Prostate gland (tissue), 2 donors: ENCODE measurements around the gene FSD2. TPM values are rescaled to one million over a fixed set of nuclear protein-coding genes. Genes with fewer than 3 reads are reported as not detected.
"Not testable (repeated sequence)": the region's sequence is repeated elsewhere in the genome, so short reads cannot be mapped to it uniquely, and the experiment has no call there.

ENCODE experiments used
- DNase-seq: peaks from one replicate; pipeline ENCODE4 v3.0.0-alpha.2; 2019; ENCODE audit warnings: low spot score
- H3K27ac ChIP-seq, 2 donors: fragments of 200-600 bp; sonication (generic); 2 replicates each; pipeline ENCODE4 v1.5.1; 2017 to 2019
- H3K27me3 ChIP-seq: fragments of 200-600 bp; sonication (generic); replicated peaks from 2 replicates; pipeline ENCODE4 v1.5.1; 2019; ENCODE audit not compliant: insufficient read depth
- H3K36me3 ChIP-seq, 2 donors: fragments of 200-600 bp; sonication (generic); 1 replicate in 1 of 2; 2 replicates in 1 of 2; pipeline versions ENCODE4 v1.5.1 to v1.8.1; 2017 to 2019
- H3K4me1 ChIP-seq: fragments of 200-600 bp; sonication (generic); replicated peaks from 2 replicates; pipeline ENCODE4 v1.5.1; 2019
- H3K4me3 ChIP-seq, 2 donors: fragments of 200-600 bp; sonication (generic); 2 replicates each; pipeline ENCODE4 v1.5.1; 2017 to 2019
- H3K9me3 ChIP-seq: fragments of 200-600 bp; sonication (generic); 2 replicates; pipeline ENCODE4 v1.5.1; 2017
- CTCF ChIP-seq, 4 experiments: fragments of 200-600 bp in 2 of 4; fragments of 450-650 bp in 2 of 4; sonication (generic) in 2 of 4; IDR thresholded peaks; 1 replicate in 3 of 4; 2 replicates in 1 of 4; pipeline ENCODE4 v1.5.1; 2016 to 2019; ENCODE audit warnings: antibody characterized with exemption in 4 of 4, mild to moderate bottlenecking in 2 of 4, moderate library complexity in 2 of 4
- POLR2A ChIP-seq: fragments of 450-650 bp; IDR thresholded peaks from one replicate; pipeline ENCODE4 v1.6.1; 2016; ENCODE audit warnings: antibody characterized with exemption, mild to moderate bottlenecking
- POLR2AphosphoS5 ChIP-seq: sonication (generic); formaldehyde crosslinking; IDR thresholded peaks from one replicate; pipeline ENCODE4 v1.6.1; 2017; ENCODE audit warnings: antibody characterized with exemption
- WGBS: methylation state at CpG from one replicate; pipeline ENCODE4 v1.1.5; 2018; 5-methylcytosine and 5-hydroxymethylcytosine counted together
- intact Hi-C: fragments of 100-400 bp; cut with DNase I; formaldehyde crosslinking; loops from one replicate; pipeline ENCODE4 v1.14.2; 2022
- total RNA-seq, 2 donors: library from RNA; depleted of rRNA; stranded (reverse); fragments of >200 nt; gene quantifications; one replicate each; pipeline ENCODE4 v1.1.0, GENCODE V29; 2016

FSD2 gene
- total RNA-seq, 2 donors from 2014 or later, result 0.05 TPM; not detected in 1

GRCh38 chr15:82768414-82769054 is 37.3 kb downstream of the FSD2 start:
- no peak for TF ChIP-seq POLR2AphosphoS5
- TF ChIP-seq CTCF (IDR thresholded peaks at IDR 0.05), result no peak
- no peak for TF ChIP-seq POLR2A
- intact Hi-C loops, result no loop called here
- Histone ChIP-seq H3K36me3 (no peaks in the 10 kb centered on the region), H3K9me3 (no peaks in the 10 kb centered on the region), H3K27ac (no peak overlapping the region), H3K4me3 (no peak overlapping the region), H3K27me3 (no peaks in the 10 kb centered on the region), H3K4me1 (no peaks in the 10 kb centered on the region)
- no peak for DNase-seq
- WGBS, result 67% methylated on average over 4 of the region's 4 CpGs

- Histone ChIP-seq H3K9me3 (no peaks in the 10 kb centered on the region), H3K4me3 (no peak overlapping the region), H3K4me1 (no peaks in the 10 kb centered on the region), H3K27ac (no peak overlapping the region), H3K36me3 (no peaks in the 10 kb centered on the region), H3K27me3 (no peaks in the 10 kb centered on the region)
- intact Hi-C loops, result no loop called here
- TF ChIP-seq POLR2AphosphoS5 (no peak), POLR2A (no peak), CTCF (IDR thresholded peaks at IDR 0.05) (no peak)
- 82% methylated on average over 2 of the region's 2 CpGs for WGBS
- no peak for DNase-seq
These were observed 38.6 kb downstream of the FSD2 start for GRCh38 chr15:82767163-82767829.

- DNase-seq, H3K36me3 ChIP-seq, H3K4me1 ChIP-seq, H3K27me3 ChIP-seq, H3K9me3 ChIP-seq, H3K27ac ChIP-seq, intact Hi-C loops, H3K4me3 ChIP-seq: not testable (repeated sequence)
- WGBS, result 91% methylated on average over 7 of the region's 7 CpGs
These were observed 39.7 kb downstream of the FSD2 start for GRCh38 chr15:82766201-82766600.

GRCh38 chr15:82764740-82765139 is 41.1 kb downstream of the FSD2 start:
- no peak for DNase-seq
- Histone ChIP-seq H3K4me1 (no peaks in the 10 kb centered on the region), H3K36me3 (no peaks in the 10 kb centered on the region), H3K4me3 (no peak overlapping the region), H3K27me3 (no peaks in the 10 kb centered on the region), H3K27ac (no peak overlapping the region), H3K9me3 (no peaks in the 10 kb centered on the region)
- 77% methylated on average over 9 of the region's 9 CpGs for WGBS
- TF ChIP-seq POLR2A (no peak), POLR2AphosphoS5 (no peak), CTCF (IDR thresholded peaks at IDR 0.05) (no peak)
- intact Hi-C loops, result no loop called here

GRCh38 chr15:82764117-82764490 is 41.8 kb downstream of the FSD2 start:
- Histone ChIP-seq H3K27me3 (no peaks in the 10 kb centered on the region), H3K9me3 (no peaks in the 10 kb centered on the region), H3K27ac (no peak overlapping the region), H3K4me3 (no peak overlapping the region), H3K36me3 (no peaks in the 10 kb centered on the region), H3K4me1 (no peaks in the 10 kb centered on the region)
- DNase-seq, result no peak
- intact Hi-C loops, result no loop called here
- TF ChIP-seq POLR2AphosphoS5, result no peak
- TF ChIP-seq CTCF (IDR thresholded peaks at IDR 0.05), result no peak
- WGBS, result 81% methylated on average over 4 of the region's 4 CpGs
